SW480 (cell line): ENCODE results near the gene CHCHD5.

Experiments
- DNase-seq: peaks from one replicate; pipeline ENCODE4 v3.0.0-alpha.2; 2016; ENCODE audit warnings: low spot score

The CHCHD5 gene

DNA sequence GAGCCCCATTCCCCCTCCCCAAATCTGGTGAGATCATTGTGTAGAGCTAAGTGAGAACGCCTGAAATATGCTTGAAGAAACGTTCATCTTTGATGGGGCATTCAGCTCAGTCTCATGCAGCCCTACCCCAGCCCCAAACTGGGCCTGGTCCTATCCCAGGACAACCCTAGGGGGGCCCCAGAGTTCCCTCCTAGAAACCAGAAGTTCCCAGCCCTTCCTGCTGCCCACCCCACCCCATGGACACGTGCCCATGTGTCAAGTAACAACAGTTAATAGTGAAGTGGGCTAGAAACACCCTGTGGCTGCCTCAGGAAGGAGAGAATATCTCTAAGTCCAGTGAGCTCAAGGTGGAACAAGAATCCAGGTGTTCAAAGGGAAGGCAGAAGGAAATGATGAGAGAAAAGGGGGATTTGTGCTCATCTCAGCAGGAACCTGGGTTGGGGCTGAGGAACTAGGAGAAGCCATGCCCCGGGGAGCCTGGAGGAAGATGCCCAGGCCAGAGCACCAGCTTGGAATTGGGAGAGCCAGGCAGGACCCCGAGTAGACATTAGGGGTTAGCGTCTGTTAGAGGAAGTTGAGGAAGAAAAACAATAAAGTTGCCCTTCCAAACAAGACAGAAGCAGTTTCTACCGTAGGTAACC is 41.2 kb downstream of the CHCHD5 start:
- no peak for DNase-seq

GRCh38 chr2:112626604-112627059 is 42.2 kb downstream of the CHCHD5 start:
- peak; percentile 76 for DNase-seq

DNA sequence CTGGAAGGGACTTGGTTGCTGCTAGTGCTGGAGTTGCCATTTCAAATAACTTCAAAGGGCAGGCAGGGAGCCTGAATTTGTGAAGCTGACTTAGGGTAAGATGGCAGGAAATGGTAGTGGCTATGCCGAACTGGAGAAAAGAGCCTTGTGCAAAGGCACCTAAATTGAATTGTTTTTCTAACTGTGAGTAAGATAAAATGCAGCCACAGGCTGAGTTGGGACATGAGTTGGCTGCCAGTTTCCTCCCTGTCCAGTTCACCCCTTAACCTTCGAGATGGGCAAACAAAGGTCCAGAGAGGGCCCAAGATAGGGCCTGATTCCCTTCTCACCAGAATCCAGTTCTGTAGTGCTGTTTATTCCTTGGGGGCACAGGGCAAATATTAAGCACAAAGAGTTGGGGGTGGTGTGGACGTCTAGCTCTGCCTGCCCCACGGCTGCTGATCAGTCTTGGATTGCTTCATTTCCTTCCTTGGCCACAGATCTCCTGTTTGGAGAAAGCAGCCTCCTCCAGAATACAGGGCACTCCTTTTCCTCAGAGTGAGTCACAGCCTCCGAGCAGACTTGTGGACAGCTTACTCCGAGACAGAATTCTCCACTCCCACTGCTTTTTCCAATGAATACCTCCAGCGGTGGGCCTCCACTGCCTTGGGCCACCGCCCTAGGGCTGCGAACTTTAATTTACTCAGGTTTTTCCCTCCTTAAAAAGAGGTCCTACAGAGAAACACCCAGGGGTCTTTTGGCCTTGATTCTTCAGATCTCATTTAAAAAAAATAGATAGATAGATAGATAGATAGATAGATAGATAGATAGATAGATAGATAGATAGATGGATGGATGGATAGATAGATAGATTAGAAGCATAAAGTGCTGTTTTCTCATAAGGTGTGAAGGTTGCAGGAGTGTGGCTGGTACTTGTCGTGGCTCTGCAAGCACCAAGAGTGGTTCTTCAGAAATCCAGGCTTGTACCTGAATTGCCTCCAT is 42.9 kb downstream of the CHCHD5 start:
- DNase-seq: peak; percentile 83

DNA sequence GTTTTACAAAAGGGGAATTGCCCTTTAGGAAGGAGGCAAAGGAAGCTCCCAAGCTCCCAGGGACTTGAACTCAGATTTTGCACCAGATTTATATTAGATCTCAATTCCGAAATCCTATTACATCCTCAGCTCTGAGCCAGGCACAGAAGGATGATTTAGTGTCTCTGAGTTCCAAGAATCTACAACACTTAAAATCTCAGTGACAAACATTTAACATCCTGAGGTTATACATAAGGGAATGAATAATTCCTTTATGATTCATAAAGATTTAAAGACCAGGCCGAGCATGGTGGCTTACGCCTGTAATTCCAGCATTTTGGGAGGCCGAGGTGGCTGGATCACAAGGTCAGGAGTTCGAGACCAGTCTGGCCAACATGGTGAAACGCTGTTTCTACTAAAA is 44.8 kb downstream of the CHCHD5 start:
- DNase-seq: no peak

DNA sequence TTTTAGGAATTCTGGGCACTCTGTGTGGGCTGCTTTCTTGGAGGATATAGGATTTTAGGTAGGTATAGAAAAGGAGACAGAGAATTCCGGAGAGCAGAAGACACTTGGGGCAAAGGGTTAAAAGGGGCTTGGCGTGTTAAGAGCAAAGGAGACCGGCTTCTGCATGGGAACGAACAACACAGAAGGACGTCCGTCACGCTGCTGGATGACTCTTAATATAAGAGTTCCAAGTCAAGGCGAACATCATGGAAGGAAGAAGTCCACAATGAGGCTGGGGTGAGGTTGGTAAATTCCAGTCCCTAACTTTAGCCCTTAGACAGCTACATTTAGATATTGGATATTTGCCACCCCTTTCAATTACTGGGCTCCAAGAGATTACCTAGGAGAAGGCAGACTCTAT is 45.4 kb downstream of the CHCHD5 start:
- no peak for DNase-seq

DNA sequence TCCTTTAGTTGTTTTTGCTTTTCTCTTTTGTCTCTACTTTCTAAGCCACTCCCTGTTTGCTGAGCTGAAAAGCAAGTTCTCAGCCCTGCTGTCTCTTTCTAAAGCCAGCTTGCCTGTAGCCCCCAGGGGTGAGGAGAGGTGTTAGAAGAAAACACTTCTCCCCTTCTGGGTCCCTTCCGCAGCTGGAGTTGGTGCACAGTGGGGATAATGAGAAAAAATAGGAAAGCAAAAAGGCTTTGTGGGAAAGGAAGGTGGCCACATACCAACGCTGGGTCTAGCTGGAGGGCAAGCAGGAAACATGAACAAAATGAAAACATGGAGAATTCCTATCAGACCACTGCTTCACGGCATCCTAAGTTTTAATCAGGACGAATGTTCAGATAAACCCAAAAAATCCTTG is 45.9 kb downstream of the CHCHD5 start:
- DNase-seq: no peak

DNA sequence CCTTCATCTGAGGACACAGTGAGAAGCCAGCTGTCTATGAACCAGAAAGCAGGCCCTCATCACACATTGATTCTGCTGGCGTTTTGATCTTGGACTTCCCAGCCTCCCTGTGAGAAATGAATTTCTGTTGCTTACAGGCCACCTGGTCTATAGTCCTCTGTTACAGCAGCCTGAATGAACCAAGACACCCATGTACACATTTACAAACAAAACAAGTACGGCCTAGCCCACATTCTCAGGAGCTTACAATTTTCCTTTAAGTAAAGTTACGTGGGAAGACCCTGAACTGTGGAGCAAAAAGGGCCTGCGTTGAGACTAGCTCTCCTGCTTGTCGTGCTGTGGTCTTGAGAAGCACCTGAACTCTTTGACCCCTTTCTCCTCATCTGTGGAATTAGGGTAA is 49.3 kb downstream of the CHCHD5 start:
- no peak for DNase-seq

- no peak for DNase-seq
These were observed 49.9 kb downstream of the CHCHD5 start for GRCh38 chr2:112634153-112634873.

GRCh38 chr2:112634874-112635157 is 50.4 kb downstream of the CHCHD5 start:
- DNase-seq: no peak

- DNase-seq: no peak
These were observed 52.3 kb downstream of the CHCHD5 start for GRCh38 chr2:112636605-112637288.

- DNase-seq: no peak
These were observed 52.9 kb downstream of the CHCHD5 start for GRCh38 chr2:112637289-112637660.
